Amniotic epithelial cell (primary cell): ENCODE data around the gene UVRAG.
"Not testable (repeated sequence)": the region's sequence is repeated elsewhere in the genome, so short reads cannot be mapped to it uniquely, and the experiment has no call there.

Source experiments
- DNase-seq: peaks from one replicate; pipeline ENCODE4 v3.0.0-alpha.2; 2010; ENCODE audit warnings: low read depth

The UVRAG gene

DNA sequence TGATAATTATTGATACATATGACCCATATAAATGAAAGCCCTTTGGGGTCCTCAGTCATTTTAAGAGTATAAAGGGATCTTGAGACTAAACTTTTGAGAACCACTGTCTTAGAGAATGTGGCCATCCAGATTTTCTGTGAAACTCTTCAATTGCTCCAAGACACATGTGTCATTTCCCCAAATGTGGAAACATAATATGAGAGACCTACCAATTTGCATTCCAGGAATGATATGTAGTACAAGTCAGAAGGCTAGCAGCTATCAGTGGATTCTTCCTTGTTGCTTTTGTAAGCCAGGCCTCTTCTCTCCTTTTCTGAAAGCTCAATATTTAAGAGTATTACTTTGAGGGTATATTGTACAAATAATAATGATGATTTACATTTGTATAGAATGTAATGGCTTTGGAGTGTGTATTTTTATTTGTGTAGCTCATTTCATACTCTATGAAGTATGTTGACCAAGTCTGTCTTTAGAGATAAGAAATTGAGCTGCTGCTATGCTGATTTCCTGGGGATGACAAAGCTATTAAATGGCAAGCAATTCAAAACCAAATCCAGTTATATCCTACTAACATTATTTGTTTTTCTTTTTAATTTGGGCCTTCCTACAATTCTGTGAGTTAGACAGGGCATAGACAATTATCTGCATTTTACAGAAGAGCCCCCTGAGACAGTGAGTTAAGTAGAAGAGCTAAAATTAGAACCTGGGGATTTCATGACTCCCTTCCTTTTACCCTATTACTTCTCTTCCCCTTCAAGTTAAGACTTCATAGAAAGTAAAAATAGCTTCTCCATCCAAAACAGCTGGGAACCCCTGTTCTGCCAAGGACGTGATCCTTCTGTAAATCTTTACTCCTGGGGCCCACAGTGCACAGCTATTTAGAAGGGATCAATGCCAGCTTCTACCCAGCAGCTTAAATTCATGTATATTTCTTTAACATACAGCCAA lies 259.4 kb downstream of the UVRAG start:
- peak; percentile 26 for DNase-seq

DNA sequence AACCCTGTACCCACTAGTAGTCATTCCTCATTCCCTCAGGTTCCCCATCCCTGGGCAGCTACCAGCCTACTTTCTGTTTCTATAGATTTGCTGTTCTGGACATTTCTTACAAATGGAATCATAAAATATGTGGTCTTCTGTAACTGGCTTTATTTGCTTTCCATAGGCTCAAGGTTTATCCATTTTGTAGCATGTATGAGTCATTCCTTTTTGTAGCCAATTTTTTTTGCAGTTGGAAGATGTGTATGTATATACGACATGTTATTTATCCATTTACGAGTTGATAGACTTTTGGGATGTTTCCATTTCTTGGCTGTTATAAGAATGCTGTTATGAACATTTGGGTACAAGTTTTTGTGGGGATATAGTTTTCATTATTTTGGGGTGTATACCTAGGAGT lies 260.7 kb downstream of the UVRAG start:
- DNase-seq, result no peak

DNA sequence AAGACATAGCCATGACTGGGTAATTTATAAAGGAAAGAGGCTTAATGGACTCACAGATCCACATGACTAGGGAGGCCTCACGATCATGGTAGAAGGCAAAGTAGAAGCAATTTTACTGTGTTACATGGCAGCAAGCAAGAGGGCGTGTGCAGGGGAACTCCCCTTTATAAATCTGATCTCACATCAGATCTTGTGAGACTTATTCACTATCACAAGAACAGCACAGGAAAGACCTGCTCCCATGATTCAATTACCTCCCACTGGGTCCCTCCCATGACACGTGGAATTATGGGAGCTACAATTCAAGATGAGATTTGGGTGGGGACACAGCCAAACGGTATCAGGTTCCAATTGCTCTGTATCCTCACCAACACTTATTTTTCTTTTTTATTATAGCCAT lies 261.2 kb downstream of the UVRAG start:
- not testable (repeated sequence) for DNase-seq

DNA sequence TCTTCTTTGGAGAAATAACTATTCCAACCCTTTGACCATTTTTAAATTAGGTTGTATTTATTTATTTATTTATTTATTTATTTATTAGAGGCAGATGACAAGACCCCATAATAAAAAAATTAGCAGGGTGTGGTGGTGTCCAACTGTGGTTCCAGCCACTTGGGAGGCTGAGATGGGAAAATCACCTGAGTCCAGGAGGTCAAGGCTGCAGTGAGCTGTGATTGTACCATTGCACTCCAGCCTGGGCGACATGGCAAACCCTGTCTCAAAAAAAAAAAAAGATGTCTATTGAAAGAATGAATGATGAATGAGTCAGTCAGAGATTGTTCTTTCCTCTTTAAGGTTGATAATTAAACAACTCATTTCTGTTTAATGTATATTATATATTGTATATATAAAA lies 261.7 kb downstream of the UVRAG start:
- DNase-seq, result no peak

DNA sequence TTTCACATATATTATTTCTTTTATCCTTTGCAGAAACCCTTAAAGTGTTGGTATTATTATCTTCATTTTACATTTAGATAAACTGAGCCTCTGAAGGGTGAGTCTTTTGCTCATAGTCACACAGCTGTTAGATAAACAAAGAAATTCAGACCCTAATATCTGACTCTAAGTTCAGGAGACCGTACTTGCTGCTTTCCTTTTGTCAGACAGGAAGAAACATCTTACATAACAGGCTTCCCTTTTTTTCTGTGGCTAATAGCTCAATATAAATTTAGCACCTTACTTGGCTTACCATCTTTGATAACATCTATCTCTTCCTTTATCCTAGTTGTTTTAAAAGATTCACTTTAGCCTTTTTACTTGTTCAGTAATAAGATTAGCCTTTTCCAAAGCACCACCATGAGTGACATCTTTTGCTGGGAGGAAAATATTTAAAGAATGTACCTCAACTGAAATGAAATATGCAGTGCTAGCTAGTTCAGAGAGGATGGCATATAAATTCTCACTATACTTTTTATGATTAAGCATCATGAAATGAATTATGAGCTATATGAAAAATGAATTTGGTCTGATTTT lies 262.7 kb downstream of the UVRAG start:
- no peak for DNase-seq

DNA sequence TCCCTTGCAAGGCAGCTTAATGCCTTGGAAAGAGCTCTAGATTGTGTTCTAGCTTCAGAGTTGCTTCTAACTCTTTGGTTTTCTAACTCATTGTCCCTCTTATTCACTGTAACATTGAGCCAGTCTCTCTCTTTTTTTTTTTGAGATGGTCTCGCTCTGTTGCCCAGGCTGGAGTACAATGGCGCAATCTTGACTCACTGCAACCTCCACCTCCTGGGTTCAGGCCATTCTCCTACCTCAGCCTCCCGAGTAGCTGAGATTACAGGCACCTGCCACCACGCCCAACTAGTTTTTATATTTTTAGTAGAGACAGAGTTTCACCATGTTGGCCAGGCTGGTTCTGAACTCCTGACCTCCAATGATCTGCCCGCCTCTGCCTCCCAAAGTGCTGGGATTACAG lies 266.1 kb downstream of the UVRAG start:
- DNase-seq, result not testable (repeated sequence)

DNA sequence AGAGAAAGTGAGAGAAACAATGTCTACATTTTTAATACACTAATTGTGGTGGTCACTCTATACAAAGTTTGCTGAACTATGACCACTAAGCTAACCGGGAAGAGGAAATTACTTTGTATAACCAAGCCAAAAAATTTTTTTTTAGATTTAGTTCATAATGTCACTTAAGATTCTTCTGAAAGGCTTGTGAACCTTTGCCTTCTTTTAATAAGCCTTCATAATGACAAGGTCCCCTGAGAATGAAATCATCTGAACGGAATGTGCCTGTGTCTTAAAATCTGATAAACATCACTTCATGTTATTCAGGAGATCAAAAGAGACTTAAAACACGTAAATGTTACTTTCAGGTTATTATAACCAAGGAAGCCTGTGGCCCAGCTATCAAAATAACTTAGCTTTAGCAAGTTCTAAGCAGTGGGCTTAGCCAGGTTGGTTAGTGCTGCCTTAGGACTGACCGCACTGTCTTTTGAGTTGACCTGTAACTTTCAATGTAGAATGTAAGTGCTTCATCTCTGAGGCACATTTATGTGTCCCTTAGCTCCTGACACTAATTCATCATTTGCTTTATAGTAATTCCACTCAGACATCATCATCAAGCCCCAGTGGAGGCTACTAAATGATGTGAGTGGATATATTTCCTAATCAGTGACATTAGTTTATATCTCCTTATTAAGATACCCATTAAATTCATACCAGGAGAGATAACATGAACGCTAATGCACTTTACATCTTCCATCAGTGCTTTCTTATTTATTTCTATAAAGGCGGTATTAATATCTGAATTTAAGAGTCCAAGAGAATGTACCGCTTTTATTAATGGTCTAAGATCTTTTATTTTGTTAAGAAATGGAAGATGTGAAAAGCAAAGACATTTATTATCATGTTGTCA lies 268.8 kb downstream of the UVRAG start:
- DNase-seq, result peak; percentile 44

DNA sequence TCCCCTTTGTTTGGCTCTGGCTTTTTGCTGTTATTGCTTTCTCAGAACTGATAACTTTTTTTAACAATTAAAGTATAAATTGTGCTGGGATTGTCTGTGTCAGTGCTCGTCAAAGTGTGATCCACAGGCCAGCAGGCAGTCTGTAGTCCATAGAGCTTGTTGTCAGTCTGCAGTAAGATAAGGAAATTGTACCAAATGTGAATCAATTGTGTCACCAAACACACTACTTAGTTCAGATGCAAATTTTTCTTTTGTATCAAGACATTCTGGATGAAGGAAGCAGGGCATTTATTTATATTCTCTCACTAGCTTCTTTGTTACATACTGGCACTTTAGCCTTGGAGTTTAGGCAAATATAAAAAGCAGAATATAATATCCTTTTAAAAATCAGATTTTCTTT lies 270.3 kb downstream of the UVRAG start:
- DNase-seq, result no peak

DNA sequence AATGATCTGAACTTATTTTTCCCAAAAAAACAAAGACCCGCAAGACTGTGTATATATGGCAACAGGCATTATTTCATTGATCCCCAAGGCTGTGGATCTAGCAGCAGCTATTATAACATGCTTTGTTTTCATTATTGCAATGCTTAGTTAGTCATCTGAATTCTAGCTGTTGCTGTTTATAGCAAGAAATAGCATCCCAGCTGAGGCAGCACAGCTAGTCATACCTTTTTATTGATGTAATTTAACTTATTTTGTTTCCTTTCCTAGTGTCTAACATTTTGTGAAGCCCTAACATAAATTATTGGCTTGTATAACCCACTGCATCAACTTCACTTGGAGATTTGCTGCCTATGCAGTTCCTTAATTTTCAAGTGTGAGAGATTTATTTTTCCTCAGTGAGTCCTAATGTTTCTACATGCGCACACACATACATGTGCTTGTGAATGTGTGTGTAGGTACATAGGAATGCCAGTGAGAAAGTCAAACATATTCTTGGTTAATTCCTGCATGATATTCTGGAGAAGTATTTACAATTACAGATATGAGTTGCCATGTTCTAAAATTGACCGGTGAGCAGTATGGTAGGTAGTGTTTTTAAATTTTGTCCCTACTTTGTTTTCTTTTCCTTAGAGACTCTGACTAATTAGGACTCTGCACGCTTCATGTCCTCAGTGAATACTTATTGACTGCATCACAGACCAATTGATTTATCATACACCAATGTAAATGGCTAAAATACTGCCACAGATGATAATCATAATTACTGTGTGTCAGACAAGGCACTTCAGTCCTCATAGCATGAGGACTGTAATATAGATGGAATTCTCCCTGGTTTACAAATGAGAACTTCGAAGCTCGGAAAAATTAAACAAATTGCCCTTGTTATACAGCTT lies 272.0 kb downstream of the UVRAG start:
- peak; percentile 34 for DNase-seq

DNA sequence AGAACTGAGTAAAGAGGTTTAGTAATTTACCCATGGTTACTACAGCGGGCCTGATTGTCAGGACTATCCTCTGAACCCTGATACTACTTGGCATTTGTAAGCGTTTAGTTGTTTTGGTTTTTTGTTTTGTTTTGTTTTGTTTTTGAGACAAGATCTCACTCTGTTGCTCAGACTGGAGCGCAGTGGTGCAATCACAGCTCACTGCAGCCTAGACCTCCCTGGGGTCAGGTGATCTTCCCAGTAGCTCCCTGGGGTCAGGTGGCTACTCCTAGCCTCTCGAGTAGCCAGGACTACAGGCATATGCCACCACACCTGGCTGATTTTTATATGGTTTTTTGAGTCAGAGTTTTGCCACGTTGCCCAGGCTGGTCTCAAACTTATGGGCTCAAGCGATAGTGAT lies 272.7 kb downstream of the UVRAG start:
- no peak for DNase-seq

DNA sequence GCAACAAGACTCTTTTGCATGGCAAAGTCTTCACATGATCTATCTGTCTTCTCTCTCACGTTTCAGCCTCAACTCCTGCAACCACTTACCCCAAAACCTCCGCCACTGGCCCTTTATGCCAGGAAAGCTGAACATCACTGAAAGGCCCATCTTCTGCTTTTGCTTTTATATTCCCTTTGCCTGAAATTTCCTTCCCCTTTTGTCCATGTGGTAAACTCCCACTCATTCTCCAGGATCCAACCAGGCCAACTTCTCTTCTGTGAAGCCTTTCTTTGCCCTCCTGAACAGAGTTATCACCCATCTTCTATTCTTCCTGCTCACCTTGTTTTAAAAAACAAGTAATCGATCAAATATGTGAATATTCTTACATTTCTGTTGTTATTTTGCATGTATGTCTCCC lies 273.5 kb downstream of the UVRAG start:
- DNase-seq, result no peak

DNA sequence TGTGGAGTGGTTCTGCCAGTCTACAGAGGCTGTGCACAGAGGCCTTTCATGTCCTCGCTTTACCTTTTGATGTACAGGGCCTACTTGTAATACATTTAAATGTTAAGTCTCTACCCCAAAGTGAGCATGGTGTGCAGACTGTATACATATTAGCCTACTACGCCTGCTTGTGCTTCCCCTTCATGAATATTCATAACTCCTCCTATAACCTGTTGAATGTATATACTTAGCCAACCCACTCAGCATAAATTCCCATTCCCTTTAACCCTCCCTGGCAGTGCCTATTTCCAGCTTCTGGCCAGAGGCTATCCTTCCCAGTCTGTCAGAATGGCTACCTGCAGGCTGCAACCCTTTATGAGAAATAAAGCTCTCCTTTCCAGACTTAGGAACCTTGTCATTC lies 275.2 kb downstream of the UVRAG start:
- no peak for DNase-seq

DNA sequence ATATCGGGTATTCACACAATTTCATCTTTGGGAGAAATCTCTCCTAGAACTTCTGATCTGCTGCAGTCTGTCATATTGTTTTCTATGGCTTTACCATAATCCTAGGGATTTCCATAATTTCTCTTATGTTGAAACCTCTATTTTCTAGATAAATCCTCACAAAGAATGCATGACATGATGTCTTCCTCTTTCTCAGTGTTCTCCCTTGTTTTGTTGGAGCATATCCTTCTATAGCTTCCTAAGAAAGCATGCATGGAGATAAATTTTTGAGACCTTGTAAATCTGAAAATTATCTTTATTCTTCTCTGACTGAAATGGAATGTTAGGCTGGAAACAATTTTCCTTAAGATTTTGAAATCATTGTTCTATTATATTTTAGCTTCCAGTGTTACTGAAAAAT lies 275.8 kb downstream of the UVRAG start:
- DNase-seq, result no peak

DNA sequence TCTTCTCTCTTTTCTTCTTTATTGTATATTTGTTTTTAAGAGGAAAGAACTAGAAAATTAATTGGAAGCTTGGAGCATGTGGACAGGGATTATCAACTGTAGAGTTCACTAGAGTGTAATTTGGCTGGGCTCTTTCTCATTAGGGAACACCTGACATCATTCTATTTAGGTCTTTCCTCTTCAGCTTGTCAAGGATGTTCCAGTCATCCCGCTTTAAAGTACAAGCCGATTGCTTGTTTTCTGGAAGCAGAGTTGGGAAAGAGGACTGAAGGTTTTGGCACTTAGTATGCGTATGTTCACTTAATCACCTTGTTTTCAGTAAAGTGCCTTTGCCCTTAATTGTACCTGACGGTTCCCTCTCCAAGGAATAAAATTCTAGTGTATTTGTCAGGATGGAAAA lies 279.7 kb downstream of the UVRAG start:
- no peak for DNase-seq

DNA sequence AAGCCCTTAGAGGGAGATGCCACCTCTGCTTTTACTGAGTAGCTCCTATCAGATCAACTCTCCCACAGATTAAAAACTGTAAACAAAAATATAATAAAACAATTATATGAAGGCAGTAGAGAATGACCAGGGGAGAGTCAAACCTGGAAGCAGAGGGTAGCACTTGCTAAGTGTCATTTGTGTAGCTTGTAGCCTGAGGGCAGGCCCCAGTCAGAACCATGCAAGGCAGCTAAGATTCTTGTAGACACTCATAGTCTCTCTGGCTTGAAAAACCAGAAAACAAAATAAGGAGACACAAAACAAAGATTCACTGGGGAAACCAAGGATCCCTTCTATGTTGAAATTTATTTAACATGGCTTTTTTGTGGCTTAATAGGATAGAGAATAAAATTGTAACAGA lies 280.9 kb downstream of the UVRAG start:
- no peak for DNase-seq

DNA sequence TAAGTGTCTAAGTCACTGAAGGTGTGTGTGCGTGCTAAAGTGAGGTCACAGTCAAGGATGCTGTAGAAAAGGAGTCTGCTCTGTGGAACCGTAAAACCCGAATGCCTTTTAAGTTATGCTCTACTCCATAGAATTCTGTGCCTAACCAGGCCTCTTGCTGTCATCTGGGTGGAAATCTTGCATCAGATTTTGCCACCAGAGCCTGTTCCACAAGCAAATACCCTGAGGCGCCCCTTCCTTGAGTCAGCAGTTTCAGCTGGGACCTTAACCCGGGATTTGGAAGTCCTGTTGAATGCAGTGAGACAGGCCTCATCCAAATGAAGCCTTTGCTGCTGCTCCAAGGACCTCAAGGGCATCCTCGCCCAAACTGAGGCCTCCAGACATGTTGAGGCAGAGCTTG lies 281.5 kb downstream of the UVRAG start:
- DNase-seq, result no peak

DNA sequence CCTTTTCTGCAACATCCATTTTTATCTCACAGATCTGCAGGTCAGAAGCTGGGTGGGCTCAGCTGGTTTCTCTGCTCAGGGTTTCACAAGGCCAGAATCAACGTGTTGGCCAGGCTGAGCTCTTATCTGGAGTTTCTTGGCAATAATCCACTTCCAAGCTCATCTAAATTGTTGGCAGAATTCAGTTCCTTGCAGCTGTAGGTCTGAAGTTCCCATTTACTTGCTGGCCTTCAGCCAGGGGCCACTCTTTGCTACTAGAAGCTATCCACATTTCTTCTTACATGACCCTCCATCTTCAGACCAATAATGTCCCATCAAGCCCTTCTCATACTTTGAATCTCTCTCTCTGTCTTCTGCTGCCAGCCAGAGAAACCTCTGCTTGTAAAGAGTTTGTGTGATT lies 287.8 kb downstream of the UVRAG start:
- DNase-seq, result peak; percentile 66

DNA sequence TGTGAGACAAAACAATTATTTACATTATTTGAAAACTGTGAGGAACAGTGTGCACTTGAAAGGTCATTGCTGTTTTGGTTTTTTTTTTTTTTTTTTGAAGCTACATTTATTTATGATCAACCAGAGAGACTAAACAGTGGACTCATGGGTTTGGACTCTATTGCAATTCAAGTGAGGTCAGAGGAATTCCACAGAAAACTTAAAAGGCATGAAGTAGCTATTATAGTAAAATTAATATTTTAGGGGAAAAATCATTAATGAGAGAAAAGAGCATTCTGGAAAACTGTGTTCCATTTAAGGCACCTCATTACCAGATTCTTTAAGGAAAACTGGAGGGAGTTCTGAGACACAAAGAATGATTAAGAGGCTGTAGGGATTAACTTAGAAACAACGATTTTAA lies 288.4 kb downstream of the UVRAG start:
- DNase-seq, result no peak

DNA sequence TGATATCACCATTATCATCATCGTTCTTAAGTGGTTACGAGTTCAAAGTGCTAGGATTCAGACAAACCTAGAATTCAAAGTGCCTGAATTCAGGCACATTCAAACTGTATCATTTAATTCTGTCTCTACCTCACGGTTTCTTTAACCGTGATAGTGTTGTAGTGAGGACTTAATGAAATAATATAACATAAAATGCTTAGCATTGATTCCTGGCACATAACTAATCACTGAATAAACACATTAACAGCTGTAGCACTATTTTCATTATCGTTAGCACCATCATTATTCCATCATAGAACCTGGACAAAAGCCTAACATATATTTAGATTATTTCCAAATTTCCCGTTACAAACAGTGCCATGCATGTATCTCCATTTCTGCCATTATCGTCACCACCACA lies 289.3 kb downstream of the UVRAG start:
- no peak for DNase-seq

DNA sequence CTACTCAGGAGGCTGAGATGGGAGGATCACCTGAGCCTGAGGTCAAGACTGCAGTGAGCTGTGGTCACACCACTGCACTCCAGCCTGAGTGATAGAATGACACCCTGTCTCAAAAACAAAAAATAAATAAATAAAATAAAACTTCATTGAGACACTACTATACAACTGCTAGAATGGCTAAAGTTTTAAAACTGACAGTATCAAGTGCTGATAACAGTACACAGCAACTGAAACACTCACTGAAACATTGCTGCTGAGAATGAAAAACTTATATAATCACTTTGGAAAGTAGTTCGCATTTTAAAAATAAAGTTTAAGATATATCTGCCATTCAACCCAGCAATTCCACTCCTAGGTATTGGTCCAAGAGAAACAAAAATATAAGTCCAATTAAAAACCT lies 290.6 kb downstream of the UVRAG start:
- no peak for DNase-seq

DNA sequence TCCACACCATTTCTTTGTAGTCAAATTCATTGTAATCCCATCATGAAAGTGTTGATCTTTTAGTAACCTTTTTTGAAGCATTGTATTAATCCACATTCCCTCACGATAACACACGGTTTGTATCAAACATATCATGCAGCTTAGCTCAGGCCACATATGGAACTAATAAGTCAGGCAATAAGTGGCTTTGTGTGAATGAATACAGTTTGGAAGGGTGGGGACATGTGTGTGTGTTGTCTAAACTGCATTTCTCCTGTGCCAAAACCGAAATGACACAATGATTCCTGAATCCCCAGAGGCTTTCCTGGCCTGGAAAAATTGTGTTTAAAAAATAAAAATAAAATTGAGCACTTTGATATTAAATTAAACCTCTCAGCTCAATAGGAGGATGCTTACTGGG lies 293.0 kb downstream of the UVRAG start:
- no peak for DNase-seq

DNA sequence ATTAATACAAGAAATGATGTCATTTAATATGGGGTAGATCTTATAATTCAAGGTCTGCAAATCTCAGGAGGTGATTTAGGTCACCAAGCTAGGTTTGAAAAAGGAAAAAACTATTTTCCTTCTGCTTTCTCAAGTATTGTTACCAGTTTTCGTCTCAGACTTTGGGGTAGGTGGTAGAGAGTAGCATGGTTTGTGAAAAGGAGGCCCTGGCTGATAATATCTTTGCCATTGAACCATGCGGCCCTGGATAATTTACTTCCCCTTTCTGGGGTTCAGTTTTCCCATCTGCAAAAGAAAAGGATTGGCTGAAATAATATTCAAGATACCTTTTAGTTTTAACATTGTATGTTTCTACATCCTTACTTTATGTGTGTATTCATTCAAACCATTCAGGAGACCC lies 299.2 kb downstream of the UVRAG start:
- DNase-seq, result no peak
